GM12875 (cell line): ENCODE data around the gene SLC22A4.

Experiments used
- H3K4me3 ChIP-seq: one replicate; pipeline ENCODE4 v1.5.1; 2011; ENCODE audit warnings: low read depth, low read length, control low read depth
- TF ChIP-seq, protein P1 (sequence below): IDR thresholded peaks from 2 replicates; pipeline ENCODE4 v1.5.1; 2011; ENCODE audit warnings: low read depth, mild to moderate bottlenecking, control low read depth, inconsistent platforms, low read length, moderate library complexity, borderline replicate concordance; ENCODE audit not compliant: insufficient read depth

SLC22A4 gene

GRCh38 chr5:132259069-132259851, 34.9 kb upstream of the SLC22A4 start:
- H3K4me3 ChIP-seq, result no peak overlapping the region
- TF ChIP-seq, protein P1, sequence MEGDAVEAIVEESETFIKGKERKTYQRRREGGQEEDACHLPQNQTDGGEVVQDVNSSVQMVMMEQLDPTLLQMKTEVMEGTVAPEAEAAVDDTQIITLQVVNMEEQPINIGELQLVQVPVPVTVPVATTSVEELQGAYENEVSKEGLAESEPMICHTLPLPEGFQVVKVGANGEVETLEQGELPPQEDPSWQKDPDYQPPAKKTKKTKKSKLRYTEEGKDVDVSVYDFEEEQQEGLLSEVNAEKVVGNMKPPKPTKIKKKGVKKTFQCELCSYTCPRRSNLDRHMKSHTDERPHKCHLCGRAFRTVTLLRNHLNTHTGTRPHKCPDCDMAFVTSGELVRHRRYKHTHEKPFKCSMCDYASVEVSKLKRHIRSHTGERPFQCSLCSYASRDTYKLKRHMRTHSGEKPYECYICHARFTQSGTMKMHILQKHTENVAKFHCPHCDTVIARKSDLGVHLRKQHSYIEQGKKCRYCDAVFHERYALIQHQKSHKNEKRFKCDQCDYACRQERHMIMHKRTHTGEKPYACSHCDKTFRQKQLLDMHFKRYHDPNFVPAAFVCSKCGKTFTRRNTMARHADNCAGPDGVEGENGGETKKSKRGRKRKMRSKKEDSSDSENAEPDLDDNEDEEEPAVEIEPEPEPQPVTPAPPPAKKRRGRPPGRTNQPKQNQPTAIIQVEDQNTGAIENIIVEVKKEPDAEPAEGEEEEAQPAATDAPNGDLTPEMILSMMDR, result no peak

- TF ChIP-seq, protein P1, result no peak
- no peak overlapping the region for H3K4me3 ChIP-seq
Measured at GRCh38 chr5:132260051-132260450, 34.1 kb upstream of the SLC22A4 start.

- TF ChIP-seq, protein P1, result no peak
- no peak overlapping the region for H3K4me3 ChIP-seq
Measured at GRCh38 chr5:132260714-132261551, 33.3 kb upstream of the SLC22A4 start.

GRCh38 chr5:132261881-132262845, 32.0 kb upstream of the SLC22A4 start:
- no peak overlapping the region for H3K4me3 ChIP-seq
- TF ChIP-seq, protein P1, result no peak

GRCh38 chr5:132262882-132263547, 31.2 kb upstream of the SLC22A4 start:
- TF ChIP-seq, protein P1, result no peak
- H3K4me3 ChIP-seq, result no peak overlapping the region

DNA sequence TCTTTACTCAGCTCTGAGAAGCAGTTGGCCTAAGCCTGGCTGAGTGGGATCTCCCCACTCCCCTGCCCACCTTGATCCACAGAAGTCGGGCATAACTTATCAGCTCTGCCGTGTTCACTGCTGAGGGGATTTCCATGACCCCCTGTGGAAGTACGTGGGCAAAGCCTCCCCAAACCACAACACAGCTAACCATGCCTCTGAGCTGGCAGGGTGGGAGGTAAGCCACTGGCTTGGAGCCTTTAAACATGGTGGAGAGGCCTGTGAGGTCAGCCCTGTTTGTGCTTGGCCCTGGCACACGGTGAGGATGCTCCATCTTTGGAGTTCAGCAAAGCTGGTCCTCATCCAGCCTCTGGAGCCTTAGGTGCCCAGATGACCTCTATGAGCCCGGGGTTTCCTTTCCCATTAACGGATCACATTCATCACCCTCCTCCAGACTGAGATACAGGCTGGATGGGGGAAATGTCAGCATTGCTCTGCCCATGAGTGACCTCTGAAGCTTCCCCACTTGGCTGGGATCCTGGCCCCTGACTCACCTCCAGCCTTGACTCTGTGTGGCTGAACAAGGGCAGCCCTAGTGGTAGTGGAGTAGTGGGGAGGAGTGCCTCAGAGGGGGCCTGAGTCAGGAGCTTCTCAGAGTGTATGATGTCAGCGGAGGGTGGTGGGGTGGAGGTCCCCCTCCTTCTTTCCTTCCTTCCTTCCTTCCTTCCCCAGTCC, 30.5 kb upstream of the SLC22A4 start:
- TF ChIP-seq, protein P1, result no peak
- no peak overlapping the region for H3K4me3 ChIP-seq
